Chondrocyte (in vitro differentiated cells): ENCODE results near the gene PGLYRP4. TPM values are rescaled to one million over a fixed set of nuclear protein-coding genes. Genes with fewer than 3 reads are reported as not detected.

Experiments
- DNase-seq: peaks from one replicate; pipeline ENCODE4 v3.0.0; 2021; ENCODE audit warnings: mixed read lengths, low spot score
- H3K27ac Mint-ChIP-seq: one replicate; pipeline ENCODE4 v1.8.0; 2021; ENCODE audit warnings: mild to moderate bottlenecking, moderate library complexity, mixed read lengths; ENCODE audit not compliant: unreplicated experiment
- H3K27me3 Mint-ChIP-seq: 2 replicates; pipeline ENCODE4 v1.8.0; 2021; ENCODE audit warnings: low read depth, mixed read lengths
- H3K36me3 Mint-ChIP-seq: 2 replicates; pipeline ENCODE4 v1.8.0; 2021; ENCODE audit warnings: low read depth, mixed read lengths
- H3K4me1 Mint-ChIP-seq: 2 replicates; pipeline ENCODE4 v1.8.0; 2021; ENCODE audit warnings: low read depth, mild to moderate bottlenecking, mixed read lengths
- H3K4me3 Mint-ChIP-seq: one replicate; pipeline ENCODE4 v1.8.0; 2021; ENCODE audit warnings: mild to moderate bottlenecking, moderate library complexity, mixed read lengths; ENCODE audit not compliant: unreplicated experiment
- H3K9me3 Mint-ChIP-seq: 2 replicates; pipeline ENCODE4 v1.8.0; 2021; ENCODE audit warnings: low read depth, mixed read lengths
- long read RNA-seq: library from polyadenylated mRNA; stranded (forward); transcript quantifications from one replicate; pipeline ENCODE4 v2.0.0, GENCODE V29; 2021
- total RNA-seq: library from RNA; stranded (reverse); gene quantifications from 3 replicates; pipeline ENCODE4 v1.2.1, GENCODE V29; 2021
- TF ChIP-seq, protein P1 (sequence below): fragments of 200-600 bp; sonication (generic); IDR thresholded peaks from 2 replicates; pipeline ENCODE4 v1.5.0; 2021; ENCODE audit warnings: antibody characterized with exemption, mild to moderate bottlenecking, moderate library complexity

The PGLYRP4 gene, protein sequence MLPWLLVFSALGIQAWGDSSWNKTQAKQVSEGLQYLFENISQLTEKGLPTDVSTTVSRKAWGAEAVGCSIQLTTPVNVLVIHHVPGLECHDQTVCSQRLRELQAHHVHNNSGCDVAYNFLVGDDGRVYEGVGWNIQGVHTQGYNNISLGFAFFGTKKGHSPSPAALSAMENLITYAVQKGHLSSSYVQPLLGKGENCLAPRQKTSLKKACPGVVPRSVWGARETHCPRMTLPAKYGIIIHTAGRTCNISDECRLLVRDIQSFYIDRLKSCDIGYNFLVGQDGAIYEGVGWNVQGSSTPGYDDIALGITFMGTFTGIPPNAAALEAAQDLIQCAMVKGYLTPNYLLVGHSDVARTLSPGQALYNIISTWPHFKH
- not detected in 3 replicates for total RNA-seq
- long read RNA-seq = 0 reads

DNA sequence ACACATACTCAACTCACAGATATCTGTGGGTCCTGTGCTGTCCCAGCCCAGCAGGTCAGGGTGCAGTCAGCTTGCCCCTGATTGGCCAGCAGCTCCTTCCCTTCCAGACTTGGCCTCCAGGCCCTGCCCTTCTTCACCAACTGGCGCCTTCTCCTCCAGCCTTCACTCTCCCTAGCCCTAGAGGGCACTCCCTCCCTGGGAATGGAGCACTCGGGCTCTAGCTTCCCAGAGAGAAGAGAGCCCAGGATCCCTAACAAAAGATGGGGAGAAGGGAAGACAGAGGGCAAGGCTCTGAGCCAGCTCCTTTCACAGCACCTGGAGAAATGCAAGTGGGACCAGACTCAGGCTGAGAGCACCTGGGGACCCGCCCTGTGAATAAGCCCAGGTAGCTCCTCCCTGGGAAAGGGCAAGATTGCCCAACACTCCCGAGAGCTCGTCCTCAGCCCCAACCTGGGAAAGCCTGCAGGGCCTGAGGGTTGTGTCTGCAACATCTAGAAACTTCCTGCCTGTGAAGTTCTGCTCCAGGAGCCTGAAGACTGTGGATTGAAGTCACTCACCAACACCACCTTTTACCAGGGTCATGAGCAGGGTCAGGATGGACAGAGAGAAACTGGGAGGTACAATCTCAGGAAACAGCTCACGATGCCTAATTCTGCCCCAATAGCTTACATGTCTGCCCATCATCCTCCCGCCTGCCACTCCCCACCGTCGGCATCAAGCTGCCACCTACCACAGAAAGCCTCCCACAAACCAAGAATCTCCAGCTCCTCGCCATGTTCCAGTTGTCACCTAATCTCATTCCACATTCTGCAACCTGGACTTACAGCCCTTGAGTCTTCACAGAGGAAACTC, at the start of gene PGLYRP4:
Gene PGLYRP4 (minus strand): TSS at position 331 of the 852 bp plus-strand sequence. CDS start 909 bp downstream, outside the sequence.
- H3K27me3 Mint-ChIP-seq = peaks cover 52% of the 10 kb centered on the region

DNA sequence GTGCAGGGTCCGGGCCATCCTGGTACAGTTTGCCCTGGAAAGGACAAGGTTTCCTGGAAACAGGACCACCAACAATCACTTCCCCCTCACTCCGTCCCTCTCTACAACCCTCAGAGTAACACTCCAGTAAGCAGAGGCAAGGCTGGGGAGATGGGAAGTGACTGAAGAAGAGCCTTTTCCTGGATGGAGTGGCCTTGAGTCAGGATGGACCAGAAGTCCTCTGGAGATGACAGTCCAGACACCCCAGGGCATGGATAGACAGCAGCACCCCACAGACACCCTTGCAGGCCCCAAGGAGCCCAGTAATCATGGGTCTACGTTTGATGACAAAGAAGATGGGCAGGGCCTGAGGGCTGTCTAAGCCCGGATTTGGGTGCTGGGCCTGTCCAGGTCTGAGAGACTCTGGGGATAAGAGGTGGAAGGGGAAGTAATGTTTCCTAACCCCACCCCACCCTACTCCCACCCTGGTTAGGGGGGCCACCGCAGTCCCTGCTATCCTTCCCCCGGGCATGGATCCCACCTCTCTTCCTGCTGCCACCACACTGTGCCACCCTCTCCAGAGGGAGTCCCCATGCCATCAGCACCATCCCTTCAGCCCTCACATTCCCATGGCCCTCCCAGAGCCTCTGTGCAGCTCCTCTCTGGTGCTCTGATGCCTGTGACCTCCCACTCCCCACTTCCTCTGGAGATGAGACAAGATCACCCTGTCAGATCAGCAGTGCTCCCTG, 49.4 kb upstream of the PGLYRP4 start:
- H3K9me3 Mint-ChIP-seq = no peaks in the 10 kb centered on the region
- no peak for DNase-seq
- no peak overlapping the region for H3K27ac Mint-ChIP-seq
- no peak overlapping the region for H3K4me3 Mint-ChIP-seq
- TF ChIP-seq, protein P1, sequence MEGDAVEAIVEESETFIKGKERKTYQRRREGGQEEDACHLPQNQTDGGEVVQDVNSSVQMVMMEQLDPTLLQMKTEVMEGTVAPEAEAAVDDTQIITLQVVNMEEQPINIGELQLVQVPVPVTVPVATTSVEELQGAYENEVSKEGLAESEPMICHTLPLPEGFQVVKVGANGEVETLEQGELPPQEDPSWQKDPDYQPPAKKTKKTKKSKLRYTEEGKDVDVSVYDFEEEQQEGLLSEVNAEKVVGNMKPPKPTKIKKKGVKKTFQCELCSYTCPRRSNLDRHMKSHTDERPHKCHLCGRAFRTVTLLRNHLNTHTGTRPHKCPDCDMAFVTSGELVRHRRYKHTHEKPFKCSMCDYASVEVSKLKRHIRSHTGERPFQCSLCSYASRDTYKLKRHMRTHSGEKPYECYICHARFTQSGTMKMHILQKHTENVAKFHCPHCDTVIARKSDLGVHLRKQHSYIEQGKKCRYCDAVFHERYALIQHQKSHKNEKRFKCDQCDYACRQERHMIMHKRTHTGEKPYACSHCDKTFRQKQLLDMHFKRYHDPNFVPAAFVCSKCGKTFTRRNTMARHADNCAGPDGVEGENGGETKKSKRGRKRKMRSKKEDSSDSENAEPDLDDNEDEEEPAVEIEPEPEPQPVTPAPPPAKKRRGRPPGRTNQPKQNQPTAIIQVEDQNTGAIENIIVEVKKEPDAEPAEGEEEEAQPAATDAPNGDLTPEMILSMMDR = no peak
- H3K27me3 Mint-ChIP-seq = peaks cover 11% of the 10 kb centered on the region
- H3K4me1 Mint-ChIP-seq = no peaks in the 10 kb centered on the region
- no peaks in the 10 kb centered on the region for H3K36me3 Mint-ChIP-seq

More for the DNA sequence above, at the start of gene PGLYRP4:
- Mint-ChIP-seq H3K4me3 (no peak within 1 kb of the TSS), H3K4me1 (no peaks in the 10 kb centered on the region), H3K9me3 (no peaks in the 10 kb centered on the region), H3K27ac (no peak within 1 kb of the TSS), H3K36me3 (no peaks in the 10 kb centered on the region)
- TF ChIP-seq, protein P1 = no peak
- no peak for DNase-seq

DNA sequence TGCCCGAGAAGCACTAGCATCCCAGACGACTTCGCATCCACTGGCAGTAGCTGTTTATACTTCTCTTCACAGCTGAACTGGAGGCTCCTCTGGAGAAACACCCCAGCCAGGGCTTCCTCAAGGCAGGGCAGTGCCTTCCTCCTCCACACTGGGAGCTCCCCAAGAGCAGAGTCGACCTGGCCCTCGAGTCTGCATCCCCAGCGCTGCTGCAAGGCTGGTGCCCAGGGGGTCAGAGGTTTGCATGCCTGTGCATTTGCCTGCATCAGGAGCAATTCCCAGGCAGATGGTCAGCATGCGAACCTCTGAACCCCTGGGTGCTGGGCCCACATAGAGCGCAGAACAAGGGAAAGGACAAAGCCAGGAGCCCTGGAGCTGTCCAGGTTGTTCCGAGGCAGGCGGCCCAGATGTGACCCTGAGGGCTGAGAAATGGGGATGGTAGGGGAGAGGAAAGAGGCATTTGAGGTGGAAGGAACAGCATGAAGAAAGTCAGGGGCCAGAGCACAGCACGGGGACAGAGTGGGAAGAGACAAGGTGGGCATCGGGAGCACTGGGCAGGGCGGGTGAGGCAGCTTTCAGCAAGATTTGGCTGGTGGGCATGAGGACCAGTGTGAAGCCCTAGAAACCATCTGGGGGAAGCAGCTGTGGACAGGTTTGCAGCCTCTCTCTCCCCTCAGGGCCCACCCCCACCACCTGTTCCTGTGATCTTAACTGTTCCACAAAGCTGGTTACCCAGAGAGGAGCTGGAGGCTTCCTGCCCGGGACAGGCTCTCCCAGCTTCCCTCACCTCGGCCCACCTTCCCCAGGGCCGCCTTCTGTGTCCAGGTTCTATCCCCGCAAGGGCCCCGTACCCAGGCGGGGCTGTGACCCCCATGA, 48.6 kb upstream of the PGLYRP4 start:
- TF ChIP-seq, protein P1 = no peak
- Mint-ChIP-seq H3K4me1 (no peaks in the 10 kb centered on the region), H3K27ac (no peak overlapping the region), H3K9me3 (no peaks in the 10 kb centered on the region), H3K4me3 (no peak overlapping the region), H3K27me3 (peaks cover 13% of the 10 kb centered on the region), H3K36me3 (no peaks in the 10 kb centered on the region)
- no peak for DNase-seq

DNA sequence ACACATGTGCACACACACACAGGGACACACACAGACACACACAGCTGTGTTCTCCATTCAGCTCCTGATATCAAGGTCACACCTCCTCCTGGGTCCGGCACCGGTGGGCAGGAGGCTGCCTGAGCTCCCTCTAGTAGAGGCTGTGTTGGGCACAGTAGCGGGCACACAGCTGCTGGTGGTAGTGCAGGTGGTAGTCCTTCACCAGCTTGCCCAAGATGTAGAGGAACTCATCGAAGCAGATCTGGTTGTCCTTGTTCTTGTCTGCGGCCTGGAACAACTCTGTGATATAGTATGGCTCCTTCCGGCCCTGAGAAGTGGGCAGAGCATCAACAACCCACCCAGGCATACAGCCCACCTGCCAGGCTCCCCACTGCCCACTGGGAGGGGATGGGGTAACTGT, 47.8 kb upstream of the PGLYRP4 start:
- Mint-ChIP-seq H3K4me1 (no peaks in the 10 kb centered on the region), H3K9me3 (no peaks in the 10 kb centered on the region), H3K27ac (no peak overlapping the region), H3K36me3 (no peaks in the 10 kb centered on the region), H3K27me3 (peaks cover 18% of the 10 kb centered on the region), H3K4me3 (no peak overlapping the region)
- TF ChIP-seq, protein P1 = no peak
- no peak for DNase-seq
